Gastroesophageal sphincter (tissue), 4 donors: Measurements from ENCODE around the gene INPP4B. TPM values are rescaled to one million over a fixed set of nuclear protein-coding genes. Genes with fewer than 3 reads are reported as not detected.

ENCODE experiments used
- ATAC-seq: fragments of 150-250 bp; one replicate; pipeline ENCODE4 v1.9.1; 2016; ENCODE audit warnings: mild to moderate bottlenecking, moderate library complexity
- H3K27ac ChIP-seq, 4 donors: fragments of 200-600 bp; sonication (generic) in 3 of 4; 1 replicate in 3 of 4; 2 replicates in 1 of 4; pipeline ENCODE4 v1.5.1; 2016 to 2019
- H3K27me3 ChIP-seq: fragments of 200-600 bp; sonication (generic); one replicate; pipeline ENCODE4 v1.5.1; 2019
- H3K36me3 ChIP-seq, 2 donors: fragments of 200-600 bp; sonication (generic); one replicate each; pipeline ENCODE4 v1.5.1; 2019; ENCODE audit warnings: control low read depth in 1 of 2
- H3K4me1 ChIP-seq, 3 donors: fragments of 200-600 bp; sonication (generic); 1 replicate in 2 of 3; 2 replicates in 1 of 3; pipeline ENCODE4 v1.5.1; 2016 to 2019; ENCODE audit warnings: control low read depth in 2 of 3
- H3K4me3 ChIP-seq, 2 donors: fragments of 200-600 bp; sonication (generic); one replicate each; pipeline ENCODE4 v1.5.1; 2019; ENCODE audit warnings: mild to moderate bottlenecking in 1 of 2, moderate library complexity in 1 of 2
- H3K9me3 ChIP-seq, 3 donors: fragments of 200-600 bp; sonication (generic); one replicate each; pipeline ENCODE4 v1.5.1; 2017 to 2019; ENCODE audit warnings: control low read depth in 2 of 3
- EP300 ChIP-seq: sonication (generic); formaldehyde crosslinking; IDR thresholded peaks from one replicate; pipeline ENCODE4 v1.6.1; 2017; ENCODE audit warnings: antibody characterized with exemption, mild to moderate bottlenecking
- POLR2A ChIP-seq, 2 donors: fragments of 450-650 bp; IDR thresholded peaks; one replicate each; pipeline ENCODE4 v1.6.1; 2017; ENCODE audit warnings: antibody characterized with exemption in 2 of 2, mild to moderate bottlenecking in 2 of 2, moderate library complexity in 1 of 2
- POLR2AphosphoS5 ChIP-seq: sonication (generic); formaldehyde crosslinking; IDR thresholded peaks from one replicate; pipeline ENCODE4 v1.6.1; 2017; ENCODE audit warnings: antibody characterized with exemption
- WGBS, 2 donors: methylation state at CpG; one replicate each; pipeline ENCODE4 v1.1.5; 2018; ENCODE audit warnings: low coverage in 1 of 2; 5-methylcytosine and 5-hydroxymethylcytosine counted together
- total RNA-seq, 4 donors: library from RNA; depleted of rRNA; stranded (reverse); fragments of >200 nt; gene quantifications; one replicate each; pipeline ENCODE4 v1.1.0, GENCODE V29; 2016
- TF ChIP-seq, protein P1 (sequence below), 4 experiments: fragments of 200-600 bp in 2 of 4; fragments of 450-650 bp in 2 of 4; sonication (generic) in 1 of 4; IDR thresholded peaks; one replicate each; pipeline ENCODE4 v1.5.1; 2017 to 2019; ENCODE audit warnings: antibody characterized with exemption in 4 of 4, mild to moderate bottlenecking in 2 of 4, moderate library complexity in 2 of 4

The INPP4B gene
- total RNA-seq, 4 donors from 2014 or later = 17.6 to 63.8 (median 31.3) TPM

GRCh38 chr4:142156256-142156655 is 689.8 kb downstream of the INPP4B start:
- H3K4me3 ChIP-seq = no peak overlapping the region
- H3K27me3 ChIP-seq = no peaks in the 10 kb centered on the region
- no peak overlapping the region for H3K27ac ChIP-seq
- no peaks in the 10 kb centered on the region for H3K36me3 ChIP-seq
- peaks cover 0 to 4% (median 0%) of the 10 kb centered on the region in 3 donors for H3K4me1 ChIP-seq
- no peak for ATAC-seq
- no peaks in the 10 kb centered on the region for H3K9me3 ChIP-seq
- TF ChIP-seq POLR2AphosphoS5 (no peak), EP300 (no peak), POLR2A (IDR thresholded peaks at IDR 0.05) (no peak)

GRCh38 chr4:142155347-142155746 is 690.8 kb downstream of the INPP4B start:
- no peak for TF ChIP-seq POLR2A (IDR thresholded peaks at IDR 0.05)
- no peak for ATAC-seq
- 76 to 79% methylated on average over 2 of the region's 2 CpGs for WGBS, 2 donors
- no peaks in the 10 kb centered on the region for H3K9me3 ChIP-seq
- peaks cover 0 to 4% (median 0%) of the 10 kb centered on the region in 3 donors for H3K4me1 ChIP-seq
- no peaks in the 10 kb centered on the region for H3K36me3 ChIP-seq
- H3K27me3 ChIP-seq = no peaks in the 10 kb centered on the region
- H3K27ac ChIP-seq = no peak overlapping the region
- H3K4me3 ChIP-seq = no peak overlapping the region

DNA sequence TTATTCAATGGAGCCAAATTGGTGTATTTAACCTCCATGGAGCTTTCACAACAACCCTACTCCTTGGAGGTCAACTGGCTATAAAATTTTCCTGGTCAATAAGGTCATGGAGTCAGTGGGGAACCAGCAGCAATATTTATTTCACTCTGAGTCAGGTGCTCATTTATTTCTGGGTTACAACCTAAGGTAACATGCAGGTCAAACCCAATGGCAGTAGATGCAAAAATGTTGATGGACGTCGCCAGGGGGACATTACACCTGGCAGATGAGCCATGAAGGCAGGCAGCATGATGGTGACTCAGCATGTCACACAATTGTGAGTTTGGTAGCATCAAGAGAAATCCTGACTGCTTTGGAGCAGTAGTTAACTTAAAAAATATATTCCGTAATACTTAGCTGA is 695.6 kb downstream of the INPP4B start:
- Histone ChIP-seq H3K27me3 (no peaks in the 10 kb centered on the region), H3K27ac (no peak overlapping the region), H3K4me1 (no peaks in the 10 kb centered on the region), H3K4me3 (no peak overlapping the region), H3K9me3 (no peaks in the 10 kb centered on the region), H3K36me3 (no peaks in the 10 kb centered on the region)
- no peak for ATAC-seq
- WGBS, 2 donors = 82 to 100% methylated on average over 1 to 3 of the region's 3 CpGs
- TF ChIP-seq EP300 (no peak), POLR2A (IDR thresholded peaks at IDR 0.05) (no peak), POLR2AphosphoS5 (no peak)
- TF ChIP-seq, protein P1, sequence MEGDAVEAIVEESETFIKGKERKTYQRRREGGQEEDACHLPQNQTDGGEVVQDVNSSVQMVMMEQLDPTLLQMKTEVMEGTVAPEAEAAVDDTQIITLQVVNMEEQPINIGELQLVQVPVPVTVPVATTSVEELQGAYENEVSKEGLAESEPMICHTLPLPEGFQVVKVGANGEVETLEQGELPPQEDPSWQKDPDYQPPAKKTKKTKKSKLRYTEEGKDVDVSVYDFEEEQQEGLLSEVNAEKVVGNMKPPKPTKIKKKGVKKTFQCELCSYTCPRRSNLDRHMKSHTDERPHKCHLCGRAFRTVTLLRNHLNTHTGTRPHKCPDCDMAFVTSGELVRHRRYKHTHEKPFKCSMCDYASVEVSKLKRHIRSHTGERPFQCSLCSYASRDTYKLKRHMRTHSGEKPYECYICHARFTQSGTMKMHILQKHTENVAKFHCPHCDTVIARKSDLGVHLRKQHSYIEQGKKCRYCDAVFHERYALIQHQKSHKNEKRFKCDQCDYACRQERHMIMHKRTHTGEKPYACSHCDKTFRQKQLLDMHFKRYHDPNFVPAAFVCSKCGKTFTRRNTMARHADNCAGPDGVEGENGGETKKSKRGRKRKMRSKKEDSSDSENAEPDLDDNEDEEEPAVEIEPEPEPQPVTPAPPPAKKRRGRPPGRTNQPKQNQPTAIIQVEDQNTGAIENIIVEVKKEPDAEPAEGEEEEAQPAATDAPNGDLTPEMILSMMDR (IDR thresholded peaks at IDR 0.05) = no peak

DNA sequence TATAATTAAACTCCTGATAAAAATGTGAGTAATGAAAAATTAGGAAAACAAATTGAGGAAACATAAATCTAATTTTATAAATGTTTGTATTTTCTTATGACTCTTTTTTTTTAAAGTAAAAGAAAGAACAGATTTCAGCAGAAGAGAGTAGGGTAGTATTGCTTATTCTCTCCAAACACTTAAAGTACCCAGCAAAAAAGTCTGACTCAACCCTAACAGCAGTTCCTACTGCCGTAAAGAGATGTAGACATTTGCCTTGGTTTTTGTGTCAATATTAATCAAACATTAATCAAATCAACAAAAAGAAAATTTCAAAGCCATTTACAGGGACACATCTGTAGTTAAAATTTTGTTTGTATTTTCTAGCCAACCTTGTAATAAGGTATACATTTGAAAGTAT is 701.3 kb downstream of the INPP4B start:
- Histone ChIP-seq H3K36me3 (no peaks in the 10 kb centered on the region), H3K4me1 (no peaks in the 10 kb centered on the region), H3K9me3 (no peaks in the 10 kb centered on the region), H3K27ac (no peak overlapping the region), H3K27me3 (no peaks in the 10 kb centered on the region), H3K4me3 (no peak overlapping the region)
- 95% methylated on average over 1 of the region's 1 CpG; no CpG with 5 or more reads in 1 of the 2 donors for WGBS, 2 donors
- ATAC-seq = no peak
- TF ChIP-seq, protein P1 (IDR thresholded peaks at IDR 0.05) = no peak
- TF ChIP-seq POLR2AphosphoS5 = no peak
- TF ChIP-seq POLR2A (IDR thresholded peaks at IDR 0.05) = no peak
- TF ChIP-seq EP300 = no peak

- TF ChIP-seq POLR2A (IDR thresholded peaks at IDR 0.05) (no peak), EP300 (no peak), POLR2AphosphoS5 (no peak)
- TF ChIP-seq, protein P1 (IDR thresholded peaks at IDR 0.05) = no peak
- H3K27me3 ChIP-seq = no peaks in the 10 kb centered on the region
- no peaks in the 10 kb centered on the region for H3K9me3 ChIP-seq
- ATAC-seq = no peak
- 50 to 71% methylated on average over 1 to 2 of the region's 2 CpGs for WGBS, 2 donors
- H3K4me3 ChIP-seq = no peak overlapping the region
- no peak overlapping the region for H3K27ac ChIP-seq
- no peaks in the 10 kb centered on the region for H3K36me3 ChIP-seq
- H3K4me1 ChIP-seq = no peaks in the 10 kb centered on the region
These were observed 703.6 kb downstream of the INPP4B start for GRCh38 chr4:142142366-142143054.

GRCh38 chr4:142141224-142141623 is 704.9 kb downstream of the INPP4B start:
- Histone ChIP-seq H3K4me3 (no peak overlapping the region), H3K4me1 (no peaks in the 10 kb centered on the region), H3K27ac (no peak overlapping the region), H3K36me3 (no peaks in the 10 kb centered on the region), H3K9me3 (no peaks in the 10 kb centered on the region), H3K27me3 (no peaks in the 10 kb centered on the region)
- TF ChIP-seq EP300 (no peak), POLR2AphosphoS5 (no peak)
- TF ChIP-seq, protein P1 (IDR thresholded peaks at IDR 0.05) = no peak
- 66 to 88% methylated on average over 2 of the region's 2 CpGs for WGBS, 2 donors
- ATAC-seq = no peak
